Upper lobe of left lung (tissue), 6 donors: Measurements from ENCODE around the gene ATL2. TPM values are rescaled to one million over a fixed set of nuclear protein-coding genes. Genes with fewer than 3 reads are reported as not detected.
"Not testable (repeated sequence)": the region's sequence is repeated elsewhere in the genome, so short reads cannot be mapped to it uniquely, and the experiment has no call there.

Experiments used
- ATAC-seq, 2 donors: fragments of 200-7000 bp; cut with Tn5 transposase; one replicate each; pipeline ENCODE4 v1.9.1; 2022; ENCODE audit warnings: mild to moderate bottlenecking in 2 of 2, moderate library complexity in 2 of 2; ENCODE audit not compliant: low FRiP score in 2 of 2
- DNase-seq, 2 donors: peaks; one replicate each; pipeline ENCODE4 v3.0.0-alpha.2; 2019 to 2020
- H3K27ac ChIP-seq, 4 donors: fragments of 200-600 bp; sonication (generic); one replicate each; pipeline ENCODE4 v1.5.1; 2016 to 2019
- H3K27me3 ChIP-seq, 4 donors: fragments of 200-600 bp; sonication (generic); one replicate each; pipeline ENCODE4 v1.5.1; 2017 to 2019
- H3K36me3 ChIP-seq, 4 donors: fragments of 200-600 bp; sonication (generic); one replicate each; pipeline ENCODE4 v1.5.1; 2016 to 2019
- H3K4me1 ChIP-seq, 4 donors: fragments of 200-600 bp; sonication (generic); one replicate each; pipeline ENCODE4 v1.5.1; 2018 to 2019
- H3K4me3 ChIP-seq, 4 donors: fragments of 200-600 bp; sonication (generic); one replicate each; pipeline ENCODE4 v1.5.1; 2017 to 2019; ENCODE audit warnings: mild to moderate bottlenecking in 2 of 4, moderate library complexity in 1 of 4
- H3K9me3 ChIP-seq, 4 donors: fragments of 200-600 bp; sonication (generic); one replicate each; pipeline ENCODE4 v1.5.1; 2018 to 2019
- EP300 ChIP-seq, 4 donors: sonication (generic); formaldehyde crosslinking; IDR thresholded peaks; one replicate each; pipeline ENCODE4 v1.5.1; 2017; ENCODE audit warnings: antibody characterized with exemption in 4 of 4, control low read depth in 2 of 4
- POLR2A ChIP-seq, 4 donors: fragments of 450-650 bp; IDR thresholded peaks; one replicate each; pipeline ENCODE4 v1.5.1; 2016 to 2017; ENCODE audit warnings: antibody characterized with exemption in 4 of 4, mild to moderate bottlenecking in 2 of 4
- POLR2AphosphoS5 ChIP-seq, 2 donors: sonication (generic); formaldehyde crosslinking; IDR thresholded peaks; one replicate each; pipeline ENCODE4 v1.5.1; 2017; ENCODE audit warnings: antibody characterized with exemption in 2 of 2
- WGBS, 2 donors: methylation state at CpG; one replicate each; pipeline ENCODE4 v1.1.5; 2017 to 2018; 5-methylcytosine and 5-hydroxymethylcytosine counted together
- total RNA-seq, 6 donors: library from RNA; depleted of rRNA in 4 of 6; stranded (reverse); fragments of >200 nt in 4 of 6; gene quantifications; one replicate each; pipeline versions ENCODE4 v1.1.0 to v1.2.1, GENCODE V29; 2016 to 2021
- TF ChIP-seq, protein P1 (sequence below), 6 experiments: fragments of 450-650 bp in 4 of 6; fragments of 200-600 bp in 2 of 6; sonication (generic) in 2 of 6; IDR thresholded peaks; one replicate each; pipeline ENCODE4 v1.5.1; 2016 to 2019; ENCODE audit warnings: antibody characterized with exemption in 6 of 6
- donor health status: DM: no; HTN: no; CAD: no; lungs with moderate emphysema.
- donor health status: DM: no; HTN: yes; CAD: no; lungs with severe emphysema.

ATL2 gene
- total RNA-seq, 6 donors from 2014 or later: 43.9 to 150 (median 68.1) TPM

DNA sequence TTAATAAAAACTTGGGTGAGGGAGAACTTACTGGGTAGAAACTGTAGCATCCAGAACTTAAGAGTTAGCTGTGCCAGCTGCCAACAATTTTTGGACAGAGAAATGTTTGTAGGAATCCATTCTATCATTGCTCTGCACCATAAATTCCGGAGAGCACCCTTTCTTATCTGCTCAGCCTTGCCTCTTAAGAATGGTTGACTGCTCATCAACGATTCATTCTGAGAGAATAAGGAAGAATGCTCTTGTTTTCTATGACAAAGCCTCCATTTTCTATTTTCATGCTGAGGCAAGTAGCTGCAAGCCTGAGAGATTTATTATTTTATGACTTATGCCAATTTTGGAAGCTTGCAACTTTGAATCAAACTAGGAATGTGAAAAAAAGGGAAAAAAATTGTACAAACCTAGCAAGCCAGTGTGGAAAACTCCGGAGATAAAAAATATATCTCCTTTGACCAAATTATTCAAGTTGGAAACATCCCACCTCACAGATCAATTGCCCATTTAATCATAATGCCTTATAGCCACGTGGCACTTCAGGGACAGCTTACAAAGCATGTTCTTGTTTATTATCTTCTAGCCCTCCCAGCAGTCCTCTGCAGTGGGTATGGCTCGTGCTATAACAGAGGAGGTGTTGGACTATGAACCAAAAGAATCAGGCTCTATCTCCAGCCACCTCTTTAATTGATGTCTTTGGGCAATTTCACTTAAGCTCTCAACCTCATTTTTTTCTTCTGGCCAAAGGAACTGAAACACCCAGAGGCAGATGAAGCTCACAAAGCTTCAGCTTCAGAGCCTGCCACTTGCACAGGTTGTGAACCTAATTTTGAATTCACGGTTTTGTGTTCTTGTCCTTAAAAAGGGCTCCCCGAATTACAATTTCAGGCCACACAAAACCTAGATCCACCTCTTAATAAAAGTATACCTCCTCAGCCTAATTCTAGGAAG, 40.9 kb upstream of the ATL2 start:
- no peak for ATAC-seq

DNA sequence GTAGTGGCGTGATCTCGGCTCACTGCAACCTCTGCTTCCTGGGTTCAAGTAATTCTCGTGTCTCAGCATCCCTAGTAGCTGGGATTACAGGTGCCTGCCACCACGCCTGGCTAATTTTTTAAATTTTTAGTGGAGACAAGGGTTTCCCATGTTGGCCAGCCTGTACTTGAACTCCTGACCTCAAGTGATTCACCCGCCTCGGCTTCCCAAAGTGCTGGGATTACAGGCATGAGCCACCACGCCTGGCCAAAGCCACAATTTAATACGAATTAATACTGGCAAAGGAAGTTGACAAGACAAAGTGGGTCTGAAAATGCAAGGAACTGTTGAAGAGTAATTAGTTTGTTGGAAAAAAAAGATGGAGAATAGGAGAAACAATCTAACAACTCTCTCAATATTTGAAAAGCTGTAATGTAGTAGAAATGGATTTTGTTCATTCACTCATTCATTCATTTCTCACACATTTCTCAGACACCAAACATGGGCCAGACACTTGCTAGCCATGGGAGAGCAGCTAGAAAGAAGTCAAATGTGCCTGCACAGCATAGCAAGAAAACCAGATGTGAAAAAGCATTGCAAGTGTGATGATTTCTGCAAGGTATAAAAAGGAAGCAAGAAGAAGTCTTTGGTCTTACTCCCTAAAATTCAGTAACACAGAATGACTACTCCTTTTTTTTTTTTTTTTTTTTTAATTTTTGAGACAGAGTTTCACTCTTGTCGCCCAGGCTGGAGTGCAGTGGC, 39.4 kb upstream of the ATL2 start:
- Histone ChIP-seq H3K36me3 (no peaks in the 10 kb centered on the region), H3K9me3 (peaks cover 9 to 15% (median 13%) of the 10 kb centered on the region in 4 donors), H3K4me1 (no peaks in the 10 kb centered on the region), H3K27ac (no peak overlapping the region), H3K4me3 (no peak overlapping the region), H3K27me3 (no peaks in the 10 kb centered on the region)
- no peak for TF ChIP-seq POLR2A (IDR thresholded peaks at IDR 0.05)
- TF ChIP-seq POLR2AphosphoS5 (IDR thresholded peaks at IDR 0.05): no peak
- TF ChIP-seq, protein P1, sequence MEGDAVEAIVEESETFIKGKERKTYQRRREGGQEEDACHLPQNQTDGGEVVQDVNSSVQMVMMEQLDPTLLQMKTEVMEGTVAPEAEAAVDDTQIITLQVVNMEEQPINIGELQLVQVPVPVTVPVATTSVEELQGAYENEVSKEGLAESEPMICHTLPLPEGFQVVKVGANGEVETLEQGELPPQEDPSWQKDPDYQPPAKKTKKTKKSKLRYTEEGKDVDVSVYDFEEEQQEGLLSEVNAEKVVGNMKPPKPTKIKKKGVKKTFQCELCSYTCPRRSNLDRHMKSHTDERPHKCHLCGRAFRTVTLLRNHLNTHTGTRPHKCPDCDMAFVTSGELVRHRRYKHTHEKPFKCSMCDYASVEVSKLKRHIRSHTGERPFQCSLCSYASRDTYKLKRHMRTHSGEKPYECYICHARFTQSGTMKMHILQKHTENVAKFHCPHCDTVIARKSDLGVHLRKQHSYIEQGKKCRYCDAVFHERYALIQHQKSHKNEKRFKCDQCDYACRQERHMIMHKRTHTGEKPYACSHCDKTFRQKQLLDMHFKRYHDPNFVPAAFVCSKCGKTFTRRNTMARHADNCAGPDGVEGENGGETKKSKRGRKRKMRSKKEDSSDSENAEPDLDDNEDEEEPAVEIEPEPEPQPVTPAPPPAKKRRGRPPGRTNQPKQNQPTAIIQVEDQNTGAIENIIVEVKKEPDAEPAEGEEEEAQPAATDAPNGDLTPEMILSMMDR (IDR thresholded peaks at IDR 0.05): no peak
- TF ChIP-seq EP300 (IDR thresholded peaks at IDR 0.05): no peak
- DNase-seq (no peak), ATAC-seq (no peak)
- 85% methylated on average over 9 of the region's 9 CpGs for WGBS, 2 donors

More for the DNA sequence above, 40.9 kb upstream of the ATL2 start:
- Histone ChIP-seq H3K36me3 (no peaks in the 10 kb centered on the region), H3K4me3 (no peak overlapping the region), H3K4me1 (no peaks in the 10 kb centered on the region), H3K27me3 (no peaks in the 10 kb centered on the region), H3K9me3 (peaks cover under 1 to 3% (median 1%) of the 10 kb centered on the region in 4 donors), H3K27ac (no peak overlapping the region)
- no peak for DNase-seq
- 73 to 77% methylated on average over 7 of the region's 7 CpGs for WGBS, 2 donors
- no peak for TF ChIP-seq POLR2AphosphoS5 (IDR thresholded peaks at IDR 0.05)
- no peak for TF ChIP-seq POLR2A (IDR thresholded peaks at IDR 0.05)
- TF ChIP-seq, protein P1 (IDR thresholded peaks at IDR 0.05): no peak

DNA sequence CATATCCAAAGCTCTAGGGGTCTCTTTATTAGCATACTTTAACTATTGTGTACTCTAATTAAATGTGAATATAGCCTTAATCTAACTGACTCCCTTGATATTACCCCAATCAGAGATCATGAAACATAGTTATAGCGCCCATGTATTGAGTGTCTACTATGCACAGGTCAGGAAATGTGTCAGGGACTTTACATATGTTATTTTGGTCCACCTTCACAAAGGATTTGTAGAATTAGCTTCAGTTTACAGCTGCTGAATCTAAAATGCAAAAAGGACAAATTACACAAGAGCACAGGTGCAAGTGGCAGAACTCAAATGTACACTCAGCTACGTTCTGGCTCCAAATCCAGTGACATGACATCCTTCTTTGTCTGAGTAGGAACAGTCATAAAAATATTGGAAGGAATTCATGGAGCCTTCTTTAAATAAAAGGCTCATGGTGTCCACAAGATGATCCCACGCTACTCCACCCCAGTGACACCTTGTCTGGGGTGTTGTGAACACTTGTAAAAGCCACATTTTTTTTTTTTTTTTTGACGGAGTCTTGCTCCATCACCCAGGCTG, 38.7 kb upstream of the ATL2 start:
- Histone ChIP-seq H3K4me3 (no peak overlapping the region), H3K36me3 (no peaks in the 10 kb centered on the region), H3K9me3 (peaks cover 9 to 15% (median 13%) of the 10 kb centered on the region in 4 donors), H3K4me1 (no peaks in the 10 kb centered on the region), H3K27ac (no peak overlapping the region), H3K27me3 (no peaks in the 10 kb centered on the region)
- no peak for ATAC-seq
- WGBS, 2 donors: 89 to 92% methylated on average over 4 of the region's 4 CpGs
- DNase-seq: no peak
- no peak for TF ChIP-seq EP300 (IDR thresholded peaks at IDR 0.05)
- TF ChIP-seq, protein P1 (IDR thresholded peaks at IDR 0.05): no peak
- TF ChIP-seq POLR2AphosphoS5 (IDR thresholded peaks at IDR 0.05): no peak
- no peak for TF ChIP-seq POLR2A (IDR thresholded peaks at IDR 0.05)

DNA sequence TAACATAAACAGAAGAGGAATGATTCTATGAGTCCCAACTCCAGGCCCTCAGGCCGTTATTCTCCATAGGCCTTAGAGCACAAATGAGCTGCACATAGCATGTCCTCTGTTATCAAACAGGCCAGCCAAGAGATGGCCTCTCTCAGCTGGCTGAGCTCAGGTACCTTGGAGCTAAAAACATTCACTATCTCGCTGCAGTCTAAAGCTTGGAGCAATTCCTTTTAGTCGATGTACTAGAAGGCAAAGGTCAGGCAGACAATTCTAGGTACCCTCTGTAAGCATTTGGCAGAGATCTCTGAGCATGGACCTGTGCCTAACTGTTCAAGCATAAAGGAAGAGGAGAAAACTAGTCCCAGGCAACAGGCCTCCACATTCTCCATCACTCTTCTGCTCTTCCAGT, 38.0 kb upstream of the ATL2 start:
- DNase-seq: no peak
- no peak for ATAC-seq
- H3K4me3 ChIP-seq: no peak overlapping the region

DNA sequence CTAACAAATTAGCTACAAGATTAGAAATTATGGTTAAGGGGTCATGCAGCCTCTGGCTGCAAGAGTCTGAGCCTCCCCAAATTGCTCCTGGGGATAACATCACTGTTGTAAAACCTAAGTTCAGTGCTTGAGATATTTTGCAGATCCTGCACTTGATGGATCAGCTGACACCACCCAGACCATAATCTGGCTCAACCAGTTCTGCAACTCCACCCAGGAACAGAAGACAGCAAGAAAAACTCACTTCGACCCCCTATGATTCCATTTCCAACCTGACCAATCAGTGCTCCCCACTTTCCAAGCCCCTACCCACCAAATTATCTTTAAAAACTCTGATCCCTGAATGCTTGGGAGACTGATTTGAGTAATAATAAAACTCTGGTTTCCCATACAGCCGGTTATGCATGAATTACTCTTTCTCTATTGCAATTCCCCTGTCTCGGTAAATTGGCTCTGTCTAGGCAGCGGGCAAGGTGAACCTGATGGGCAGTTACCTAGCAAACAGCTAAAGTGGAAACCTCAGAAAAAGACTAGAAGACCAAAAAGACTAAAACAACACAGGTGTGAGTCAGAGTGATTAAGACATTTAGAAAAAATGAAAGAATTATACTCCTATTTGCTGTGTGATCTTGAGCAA, 35.3 kb upstream of the ATL2 start:
- Histone ChIP-seq H3K4me1 (peaks cover 7 to 23% (median 19%) of the 10 kb centered on the region in 4 donors), H3K9me3 (peaks cover 9 to 15% (median 13%) of the 10 kb centered on the region in 4 donors)
- 90 to 91% methylated on average over 4 of the region's 4 CpGs for WGBS, 2 donors
- H3K36me3 ChIP-seq, ATAC-seq, DNase-seq, H3K27me3 ChIP-seq, H3K27ac ChIP-seq, H3K4me3 ChIP-seq: not testable (repeated sequence)

More for the DNA sequence above, 38.0 kb upstream of the ATL2 start:
- no peak for TF ChIP-seq POLR2A (IDR thresholded peaks at IDR 0.05)
- no peak for TF ChIP-seq EP300 (IDR thresholded peaks at IDR 0.05)
- TF ChIP-seq, protein P1 (IDR thresholded peaks at IDR 0.05): no peak
- no peak for TF ChIP-seq POLR2AphosphoS5 (IDR thresholded peaks at IDR 0.05)
- Histone ChIP-seq H3K36me3 (no peaks in the 10 kb centered on the region), H3K9me3 (peaks cover 9 to 15% (median 13%) of the 10 kb centered on the region in 4 donors), H3K27ac (no peak overlapping the region), H3K4me1 (peaks cover 0 to under 1% (median 0%) of the 10 kb centered on the region in 4 donors), H3K27me3 (no peaks in the 10 kb centered on the region)
- WGBS, 2 donors: 83 to 90% methylated on average over 3 of the region's 3 CpGs
